K562 (cell line): Measurements from ENCODE around the gene LRRC71. TPM values are rescaled to one million over a fixed set of nuclear protein-coding genes. Genes with fewer than 3 reads are reported as not detected.

ENCODE experiments used
- MGA ChIP-seq: fragments of 450-650 bp; IDR thresholded peaks from 2 replicates; pipeline ENCODE4 v1.6.1; 2016; ENCODE audit warnings: mild to moderate bottlenecking, moderate library complexity
- TGIF2 ChIP-seq: sonication (generic); formaldehyde crosslinking; IDR thresholded peaks from 2 replicates; pipeline ENCODE4 v1.8.1; 2022; ENCODE audit warnings: mild to moderate bottlenecking, missing genetic modification reagents, moderate library complexity
- ZBTB17 ChIP-seq: fragments of 450-650 bp; formaldehyde crosslinking; IDR thresholded peaks from 2 replicates; pipeline ENCODE4 v1.4.0; 2020; ENCODE audit warnings: mild to moderate bottlenecking
- ZHX1 ChIP-seq: fragments of 150-350 bp; conservative IDR thresholded peaks from 2 replicates; pipeline ENCODE4 v1.6.1; 2014; ENCODE audit warnings: low read length
- ZNF318 ChIP-seq, 2 experiments: fragments of 450-650 bp; IDR thresholded peaks; 2 replicates each; pipeline ENCODE4 v1.6.1; 2016; ENCODE audit warnings: mild to moderate bottlenecking in 2 of 2, borderline replicate concordance in 1 of 2, low read depth in 1 of 2, moderate library complexity in 1 of 2
- polyA plus RNA-seq, 8 experiments: library from polyadenylated mRNA; depleted of rRNA in 4 of 8; stranded (reverse) in 5 of 8; unstranded in 3 of 8; fragments of >200 nt; fragmentation: Nextera tagmentation in 2 of 8; fragmentation: Illumina TruSeq in 1 of 8; extraction: Ambion mirVana in 2 of 8; extraction: Trizol in 1 of 8; gene quantifications; 2 replicates each; pipeline versions ENCODE4 v1.2.1 to v1.2.3, GENCODE V29; 2011 to 2014; ENCODE audit warnings: inconsistent platforms in 1 of 8, missing spikeins in 1 of 8
- total RNA-seq, 7 experiments: library from RNA; depleted of rRNA in 6 of 7; stranded (reverse); fragments of >200 nt in 6 of 7; fragmentation: Illumina TruSeq in 2 of 7; extraction: Trizol in 2 of 7; gene quantifications; 2 replicates each; pipeline versions ENCODE4 v1.2.1 to v1.2.3, GENCODE V29; 2011 to 2021; ENCODE audit warnings: low replicate concordance in 1 of 7

The LRRC71 gene
- total and polyA plus RNA-seq, 9 of the 15 experiments (the other 6 are each of a cell fraction or from before 2014, with no cell fraction given), result 0.06 to 1.2 (median 0.51) TPM; not detected in 1

- TF ChIP-seq MGA, result no peak
- TF ChIP-seq ZNF318 (IDR thresholded peaks at IDR 0.05; ENCODE audit: borderline replicate concordance in 1 of 2, low read depth in 1 of 2), result no peak
- no peak for TF ChIP-seq ZHX1
- TF ChIP-seq TGIF2 (CRISPR knock-in tag), result no peak
- TF ChIP-seq ZBTB17, result no peak
Observed at GRCh38 chr1:156951371-156951770, 30.9 kb downstream of the LRRC71 start (continued).
